ENCODE measurements around the gene UGT1A10.

The UGT1A10 gene

GRCh38 chr2:233672886-233673285 is 36.6 kb downstream of the UGT1A10 start:
- no peaks in the 10 kb centered on the region for H3K79me2 ChIP-seq
- no peak overlapping the region for H3K9ac ChIP-seq
- H3K27me3 ChIP-seq (ENCODE audit: control insufficient read depth, insufficient read depth, low read length), result no peaks in the 10 kb centered on the region
- TF ChIP-seq CTCF (IDR thresholded peaks at IDR 0.05), result no peak
- no peaks in the 10 kb centered on the region for H3K4me1 ChIP-seq
- H3K36me3 ChIP-seq (ENCODE audit: control insufficient read depth, insufficient read depth, low read length), result no peaks in the 10 kb centered on the region
- H3K27ac ChIP-seq, result no peak overlapping the region
- no peaks in the 10 kb centered on the region for H3K9me3 ChIP-seq (ENCODE audit: control insufficient read depth, low read length)
- H2AFZ ChIP-seq, result no peak overlapping the region
- no peak overlapping the region for H3K4me3 ChIP-seq (ENCODE audit: low read depth, low read length)
- H3K4me2 ChIP-seq (ENCODE audit: low read length), result no peak overlapping the region

DNA sequence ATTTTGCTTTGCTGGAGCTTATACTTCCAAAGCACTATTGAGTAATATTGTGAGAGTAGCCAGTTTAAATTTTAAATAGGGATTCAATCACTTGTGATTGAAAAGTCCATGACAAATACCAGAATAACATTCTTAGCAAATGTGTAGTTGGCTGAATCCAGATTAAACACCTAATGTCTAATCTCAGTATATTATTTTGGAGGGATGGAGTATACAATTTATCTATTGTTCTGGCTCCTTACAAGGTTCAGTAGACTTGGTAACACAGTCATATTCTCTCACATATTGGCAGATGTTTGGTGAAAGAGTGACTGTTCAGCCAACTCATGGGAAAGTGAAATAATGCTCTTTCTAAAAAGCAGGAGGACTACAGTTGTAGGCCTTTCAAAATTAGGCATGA is 37.6 kb downstream of the UGT1A10 start:
- no peak overlapping the region for H3K27ac ChIP-seq
- H2AFZ ChIP-seq, result no peak overlapping the region
- no peak overlapping the region for H3K4me3 ChIP-seq (ENCODE audit: low read depth, low read length)
- H3K36me3 ChIP-seq (ENCODE audit: control insufficient read depth, insufficient read depth, low read length), result no peaks in the 10 kb centered on the region
- TF ChIP-seq CTCF (IDR thresholded peaks at IDR 0.05), result no peak
- H3K9me3 ChIP-seq (ENCODE audit: control insufficient read depth, low read length), result no peaks in the 10 kb centered on the region
- no peak overlapping the region for H3K9ac ChIP-seq
- H3K4me2 ChIP-seq (ENCODE audit: low read length), result no peak overlapping the region
- no peaks in the 10 kb centered on the region for H3K27me3 ChIP-seq (ENCODE audit: control insufficient read depth, insufficient read depth, low read length)
- no peaks in the 10 kb centered on the region for H3K79me2 ChIP-seq
- no peaks in the 10 kb centered on the region for H3K4me1 ChIP-seq

DNA sequence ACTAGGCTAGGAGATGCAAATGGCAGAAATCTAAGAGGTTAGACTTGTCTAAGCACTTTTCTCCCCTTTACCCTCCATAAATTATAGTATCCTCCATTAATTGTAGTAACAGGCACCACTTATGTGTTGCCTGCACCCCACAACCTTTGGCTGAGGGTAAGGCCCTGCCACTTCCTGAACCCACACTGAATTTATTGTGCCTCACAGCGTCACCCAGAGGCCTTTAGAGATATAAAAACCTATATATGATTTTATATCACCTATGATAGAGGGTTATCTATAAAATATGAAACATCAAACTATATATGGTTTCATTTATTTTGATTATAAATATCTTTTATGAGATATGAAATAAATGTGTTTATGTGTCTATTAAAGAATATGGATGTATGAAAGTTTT is 38.1 kb downstream of the UGT1A10 start:
- no peaks in the 10 kb centered on the region for H3K79me2 ChIP-seq
- no peaks in the 10 kb centered on the region for H3K4me1 ChIP-seq
- H3K4me2 ChIP-seq (ENCODE audit: low read length), result no peak overlapping the region
- H3K9ac ChIP-seq, result no peak overlapping the region
- no peak for TF ChIP-seq CTCF (IDR thresholded peaks at IDR 0.05)
- no peaks in the 10 kb centered on the region for H3K9me3 ChIP-seq (ENCODE audit: control insufficient read depth, low read length)
- no peak overlapping the region for H2AFZ ChIP-seq
- no peaks in the 10 kb centered on the region for H3K27me3 ChIP-seq (ENCODE audit: control insufficient read depth, insufficient read depth, low read length)
- H3K27ac ChIP-seq, result no peak overlapping the region
- no peaks in the 10 kb centered on the region for H3K36me3 ChIP-seq (ENCODE audit: control insufficient read depth, insufficient read depth, low read length)
- H3K4me3 ChIP-seq (ENCODE audit: low read depth, low read length), result no peak overlapping the region

DNA sequence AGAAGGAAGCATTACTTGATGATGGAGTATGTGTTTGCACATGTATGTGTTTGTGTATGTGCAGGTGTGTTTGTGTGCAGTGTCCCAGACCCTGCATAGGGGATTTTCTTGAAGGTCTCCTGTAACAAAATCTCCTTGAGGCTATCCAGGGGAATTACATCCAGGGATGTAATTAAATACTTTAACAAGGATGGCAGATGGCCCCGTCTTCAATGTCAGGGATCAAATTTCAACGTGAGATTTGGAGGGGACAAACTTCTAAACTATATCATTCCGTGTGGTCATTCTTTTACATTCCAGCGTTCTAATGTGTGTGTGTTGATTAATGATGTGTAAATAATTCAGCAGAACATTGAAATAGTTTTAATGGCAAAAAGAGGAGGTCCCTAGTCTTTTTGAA is 38.7 kb downstream of the UGT1A10 start:
- Histone ChIP-seq H3K4me1 (no peaks in the 10 kb centered on the region), H3K27ac (no peak overlapping the region), H3K27me3 (ENCODE audit: control insufficient read depth, insufficient read depth, low read length) (no peaks in the 10 kb centered on the region), H3K79me2 (no peaks in the 10 kb centered on the region), H3K9me3 (ENCODE audit: control insufficient read depth, low read length) (no peaks in the 10 kb centered on the region), H3K36me3 (ENCODE audit: control insufficient read depth, insufficient read depth, low read length) (no peaks in the 10 kb centered on the region), H3K9ac (no peak overlapping the region), H3K4me2 (ENCODE audit: low read length) (no peak overlapping the region), H3K4me3 (ENCODE audit: low read depth, low read length) (no peak overlapping the region), H2AFZ (no peak overlapping the region)
- no peak for TF ChIP-seq CTCF (IDR thresholded peaks at IDR 0.05)

DNA sequence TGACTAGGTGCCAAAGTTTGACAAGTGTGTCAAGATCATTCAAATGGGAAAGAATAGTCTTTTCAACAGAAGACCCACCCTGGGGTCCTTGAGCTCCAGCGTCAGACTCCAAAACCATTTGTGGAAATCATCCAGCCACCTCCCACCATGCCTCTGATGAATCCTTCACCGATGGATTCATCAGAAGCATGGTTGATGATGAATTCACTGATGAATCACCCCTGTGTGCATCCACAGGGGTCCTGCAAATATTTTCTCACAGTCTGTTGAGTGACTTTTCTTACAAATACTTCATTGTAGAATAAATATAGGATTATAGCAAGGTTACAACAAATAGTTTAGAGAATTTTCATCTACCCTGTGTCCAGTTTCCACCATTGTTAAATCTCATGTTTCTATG is 39.8 kb downstream of the UGT1A10 start:
- no peak for TF ChIP-seq CTCF (IDR thresholded peaks at IDR 0.05)

More for the DNA sequence above, 39.8 kb downstream of the UGT1A10 start:
- H3K4me2 ChIP-seq (ENCODE audit: low read length), result no peak overlapping the region
- H3K4me3 ChIP-seq (ENCODE audit: low read depth, low read length), result no peak overlapping the region
- no peaks in the 10 kb centered on the region for H3K79me2 ChIP-seq
- H3K36me3 ChIP-seq (ENCODE audit: control insufficient read depth, insufficient read depth, low read length), result no peaks in the 10 kb centered on the region
- H3K9ac ChIP-seq, result no peak overlapping the region
- no peaks in the 10 kb centered on the region for H3K4me1 ChIP-seq
- H3K27me3 ChIP-seq (ENCODE audit: control insufficient read depth, insufficient read depth, low read length), result no peaks in the 10 kb centered on the region
- no peak overlapping the region for H2AFZ ChIP-seq
- no peak overlapping the region for H3K27ac ChIP-seq
- H3K9me3 ChIP-seq (ENCODE audit: control insufficient read depth, low read length), result no peaks in the 10 kb centered on the region
